GM11168 (cell line): ENCODE data around the gene ATP2C1.
"Not testable (repeated sequence)": the region's sequence is repeated elsewhere in the genome, so short reads cannot be mapped to it uniquely, and the experiment has no call there.

ENCODE experiments used
- in situ Hi-C: fragments of 300-500 bp; cut with MboI; formaldehyde crosslinking; loops from one replicate; pipeline ENCODE4 v1.12.0; 2022; ENCODE audit warnings: low sequenced_read_pairs; ENCODE audit not compliant: unreplicated experiment

Gene ATP2C1

DNA sequence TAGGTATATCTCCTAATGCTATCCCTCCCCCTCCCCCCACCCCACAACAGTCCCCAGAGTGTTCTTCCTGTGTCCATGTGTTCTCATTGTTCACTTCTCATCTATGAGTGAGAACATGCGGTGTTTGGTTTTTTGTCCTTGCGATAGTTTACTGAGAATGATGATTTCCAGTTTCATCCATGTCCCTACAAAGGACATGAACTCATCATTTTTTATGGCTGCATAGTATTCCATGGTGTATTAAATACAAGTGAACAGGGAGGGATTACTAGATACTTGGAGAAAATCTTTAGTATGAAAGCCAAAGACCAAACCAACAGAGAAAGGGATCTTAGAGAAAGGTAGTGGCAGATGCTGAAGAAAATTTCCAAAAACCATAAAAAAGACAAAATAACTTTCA is 78.7 kb downstream of the ATP2C1 start:
- in situ Hi-C loops, result not testable (repeated sequence)

DNA sequence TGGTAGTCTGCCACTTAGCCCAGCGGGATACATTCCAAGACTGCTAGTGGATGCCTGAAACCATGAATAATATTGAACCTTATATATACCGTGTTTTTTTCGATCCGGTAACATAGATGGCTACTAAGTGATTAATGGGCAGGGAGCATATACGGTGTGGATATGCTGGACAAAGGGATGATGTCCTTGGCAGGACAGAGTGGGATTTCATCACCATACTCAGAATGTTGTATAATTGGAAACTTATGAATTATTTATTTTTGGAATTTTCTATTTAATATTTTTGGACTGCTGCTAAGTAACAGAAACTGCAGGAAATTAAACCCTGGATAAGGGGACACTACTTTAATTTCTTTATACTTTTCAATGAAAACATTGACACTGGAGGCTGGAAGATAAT is 79.5 kb downstream of the ATP2C1 start:
- in situ Hi-C loops, result no loop called here

DNA sequence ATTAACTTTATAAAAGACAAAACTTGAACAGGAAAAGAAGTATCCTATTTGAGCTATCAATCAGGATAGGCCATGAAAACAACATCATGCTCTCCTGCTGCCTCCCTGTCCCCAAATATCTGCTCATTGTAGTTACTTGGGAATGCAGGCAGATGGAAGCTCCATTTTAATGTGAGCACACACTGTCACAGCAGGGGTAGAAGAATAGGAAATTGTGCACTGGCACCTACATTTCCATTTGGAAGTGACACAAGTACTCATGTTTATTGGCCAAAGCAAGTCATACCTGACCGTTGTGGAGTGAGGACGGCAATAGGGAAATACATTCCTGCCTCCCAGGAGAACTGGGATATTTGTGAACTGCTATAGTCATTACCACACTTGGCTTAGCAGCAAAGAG is 80.3 kb downstream of the ATP2C1 start:
- in situ Hi-C loops, result no loop called here

DNA sequence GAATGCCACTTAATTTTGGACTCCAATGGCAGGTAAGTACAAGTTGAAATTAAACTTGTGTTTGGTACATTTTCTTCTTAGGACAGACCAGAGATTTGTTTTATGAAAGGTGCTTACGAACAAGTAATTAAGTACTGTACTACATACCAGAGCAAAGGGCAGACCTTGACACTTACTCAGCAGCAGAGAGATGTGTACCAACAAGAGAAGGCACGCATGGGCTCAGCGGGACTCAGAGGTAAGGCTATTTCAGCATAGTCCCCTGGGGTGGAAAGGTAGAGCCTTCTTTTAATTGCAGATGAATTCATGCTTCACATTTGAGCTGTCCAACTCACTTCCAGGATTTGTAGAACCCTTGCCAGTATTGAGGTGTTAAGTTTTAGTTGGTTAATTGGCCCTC is 81.4 kb downstream of the ATP2C1 start:
- in situ Hi-C loops, result no loop called here

DNA sequence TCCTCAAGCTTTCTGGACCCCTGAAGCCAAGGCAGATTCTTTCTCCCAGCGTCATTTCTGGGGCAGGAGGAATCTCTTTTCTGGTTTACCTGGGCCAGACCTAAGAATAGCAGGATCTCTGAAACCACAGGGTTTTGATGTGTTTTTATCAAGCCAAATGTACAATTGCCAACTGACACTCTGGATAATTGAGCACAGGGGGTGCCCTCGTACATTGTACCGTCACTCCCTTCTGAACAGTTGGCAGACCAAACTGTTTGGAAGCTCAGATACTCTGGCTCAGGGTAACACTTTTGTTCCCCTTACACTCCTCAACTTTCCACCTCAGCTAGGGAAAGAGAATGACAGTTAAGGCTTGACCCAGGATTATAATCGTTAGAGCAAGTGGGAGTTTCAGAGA is 82.8 kb downstream of the ATP2C1 start:
- in situ Hi-C loops, result no loop called here

DNA sequence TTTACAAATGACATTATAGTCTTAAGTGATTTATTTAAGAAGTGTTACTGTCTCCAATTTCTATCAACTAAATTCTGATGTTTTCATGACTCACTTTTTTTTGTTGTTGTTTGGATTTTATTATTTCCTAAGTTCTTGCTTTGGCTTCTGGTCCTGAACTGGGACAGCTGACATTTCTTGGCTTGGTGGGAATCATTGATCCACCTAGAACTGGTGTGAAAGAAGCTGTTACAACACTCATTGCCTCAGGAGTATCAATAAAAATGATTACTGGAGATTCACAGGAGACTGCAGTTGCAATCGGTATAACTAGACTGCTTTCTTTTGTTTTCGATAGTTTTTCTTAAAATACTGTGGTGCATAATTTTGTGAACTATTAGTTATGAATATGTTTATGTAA is 85.2 kb downstream of the ATP2C1 start:
- in situ Hi-C loops, result no loop called here

DNA sequence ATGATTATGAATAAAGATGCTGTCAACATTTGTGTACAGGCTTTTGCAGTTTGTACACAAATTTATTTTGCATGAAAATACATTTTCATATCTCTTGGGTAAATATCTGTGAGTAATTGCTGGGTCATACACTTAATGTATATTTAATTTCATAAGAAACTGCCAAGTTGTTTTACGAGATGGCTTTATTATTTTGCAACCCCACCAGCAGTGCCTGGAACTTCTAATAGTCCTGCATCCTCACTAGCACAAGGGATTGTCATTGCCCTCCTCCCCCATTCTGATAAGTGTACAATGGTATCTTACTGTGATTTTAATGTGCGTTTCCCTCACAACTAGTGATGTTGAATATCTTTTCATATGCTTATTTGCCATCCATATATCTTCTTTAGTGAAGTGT is 87.6 kb downstream of the ATP2C1 start:
- in situ Hi-C loops, result no loop called here

DNA sequence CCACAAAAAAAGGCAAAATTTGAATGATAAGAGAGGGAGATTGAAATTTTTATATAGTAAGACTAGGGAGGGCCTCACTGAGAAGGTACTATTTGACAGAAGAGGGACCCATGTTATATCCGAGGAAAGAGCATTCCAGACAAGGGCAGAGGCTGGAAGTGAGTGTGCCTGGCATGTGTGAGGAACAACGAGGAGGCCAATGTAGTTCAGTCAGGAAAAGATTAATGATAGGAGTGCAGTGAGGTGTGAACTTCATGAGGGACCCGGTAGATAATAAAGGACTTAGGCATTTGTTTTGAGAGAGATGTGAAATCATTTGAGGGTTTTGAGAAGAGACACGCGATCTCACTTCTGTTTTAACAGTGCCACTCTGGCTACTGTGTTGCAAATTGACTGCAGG is 96.4 kb downstream of the ATP2C1 start:
- in situ Hi-C loops, result no loop called here

DNA sequence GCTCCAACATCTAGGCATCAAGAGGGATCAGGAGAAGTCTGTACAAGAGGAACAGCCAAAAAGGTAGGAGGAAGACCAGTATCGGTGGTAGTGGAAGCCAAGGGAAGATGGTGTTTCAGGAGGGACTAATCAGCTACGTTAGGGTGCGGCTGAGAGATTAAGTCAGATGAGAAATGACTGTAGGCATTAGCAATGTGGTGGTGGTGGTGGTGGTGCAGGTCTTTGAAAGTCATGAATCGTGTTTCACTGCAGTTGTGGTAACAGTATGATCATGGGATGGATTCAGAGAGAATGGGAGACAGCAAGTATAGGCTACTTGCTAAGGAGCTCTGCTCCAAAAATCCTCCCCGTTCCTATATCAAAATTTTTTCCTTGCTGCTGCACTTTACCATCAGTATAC is 97.2 kb downstream of the ATP2C1 start:
- in situ Hi-C loops, result no loop called here

DNA sequence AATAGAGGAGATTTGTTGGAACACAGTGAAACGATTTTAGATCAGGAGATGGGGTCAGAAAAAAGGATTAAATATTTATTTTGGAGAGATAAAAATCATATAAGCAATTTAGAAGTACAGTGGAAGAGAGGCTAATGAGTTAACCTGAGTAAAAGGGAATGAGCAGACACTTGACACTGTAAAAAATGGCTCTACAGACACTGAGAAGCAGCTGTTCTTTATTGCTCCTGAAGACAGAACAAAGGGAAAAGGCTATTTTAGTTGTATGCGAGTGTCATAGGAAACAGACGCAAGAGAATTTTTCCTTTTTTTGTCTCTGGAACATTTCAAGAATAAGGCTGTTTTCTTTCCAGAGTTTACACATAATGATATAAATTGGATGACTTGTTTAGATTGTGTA is 98.5 kb downstream of the ATP2C1 start:
- in situ Hi-C loops, result no loop called here

DNA sequence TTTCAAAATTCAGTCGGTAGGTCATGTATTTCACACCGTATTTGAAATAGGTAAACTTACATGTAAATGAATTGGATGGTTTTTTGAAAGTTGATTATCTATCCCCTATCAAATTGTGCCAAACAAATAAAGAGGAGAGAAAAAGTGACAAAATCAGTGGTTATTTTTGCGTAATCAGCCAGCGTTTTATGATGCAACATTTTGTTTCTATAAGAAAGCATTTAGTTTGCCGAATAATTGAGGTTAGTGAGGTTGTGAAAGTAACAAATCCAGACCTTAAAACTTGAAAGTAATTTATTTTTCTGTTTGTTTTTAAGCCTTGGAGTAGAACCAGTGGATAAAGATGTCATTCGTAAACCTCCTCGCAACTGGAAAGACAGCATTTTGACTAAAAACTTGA is 103.4 kb downstream of the ATP2C1 start:
- in situ Hi-C loops, result no loop called here

DNA sequence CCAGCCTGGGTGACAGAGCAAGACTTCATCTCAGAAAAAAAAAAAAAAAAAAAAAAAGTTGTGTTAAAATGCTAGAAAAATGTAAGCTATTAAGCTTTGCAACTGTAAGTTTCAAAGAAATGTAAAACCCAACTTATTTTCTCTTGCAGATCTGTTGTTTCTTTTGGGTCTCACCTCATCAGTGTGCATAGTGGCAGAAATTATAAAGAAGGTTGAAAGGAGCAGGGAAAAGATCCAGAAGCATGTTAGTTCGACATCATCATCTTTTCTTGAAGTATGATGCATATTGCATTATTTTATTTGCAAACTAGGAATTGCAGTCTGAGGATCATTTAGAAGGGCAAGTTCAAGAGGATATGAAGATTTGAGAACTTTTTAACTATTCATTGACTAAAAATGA is 107.2 kb downstream of the ATP2C1 start:
- in situ Hi-C loops, result no loop called here

DNA sequence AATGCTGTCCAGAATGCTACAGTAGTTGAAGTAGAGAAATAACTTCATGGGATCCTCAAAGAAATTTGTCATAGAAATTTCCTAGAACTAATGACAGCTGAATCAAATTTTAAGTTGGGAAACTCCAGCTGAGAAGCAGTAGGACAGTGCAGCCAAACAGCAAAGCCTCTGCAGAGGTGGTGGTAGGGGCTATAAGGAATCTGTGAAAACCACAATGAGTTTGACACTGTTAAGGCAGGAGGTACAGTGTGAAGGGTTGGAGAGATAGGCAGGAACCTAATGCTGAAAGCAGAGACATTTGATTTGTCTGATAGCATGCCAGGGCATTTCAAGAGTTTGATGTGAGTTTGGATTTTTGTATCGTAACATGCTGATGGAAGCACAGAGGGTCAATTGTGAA is 110.7 kb downstream of the ATP2C1 start:
- in situ Hi-C loops, result no loop called here

DNA sequence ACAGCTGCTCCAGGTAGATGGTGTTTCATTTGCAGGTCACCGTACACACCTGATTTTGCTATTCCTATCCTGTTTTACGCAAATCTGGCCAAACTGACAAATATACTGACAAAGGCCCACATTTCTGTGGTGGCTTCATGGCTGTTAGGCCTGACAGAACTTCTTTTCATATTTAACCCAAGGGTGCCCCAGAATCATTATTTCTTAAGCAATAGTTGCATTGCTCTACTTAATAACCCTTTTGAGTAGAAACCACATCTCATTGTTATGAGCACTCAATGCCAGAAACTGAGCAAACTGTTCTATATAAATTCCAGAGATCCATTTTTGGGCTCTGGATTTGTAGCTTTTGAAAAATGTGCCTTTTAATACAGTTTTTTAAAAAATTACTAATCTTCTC is 113.4 kb downstream of the ATP2C1 start:
- in situ Hi-C loops, result no loop called here

DNA sequence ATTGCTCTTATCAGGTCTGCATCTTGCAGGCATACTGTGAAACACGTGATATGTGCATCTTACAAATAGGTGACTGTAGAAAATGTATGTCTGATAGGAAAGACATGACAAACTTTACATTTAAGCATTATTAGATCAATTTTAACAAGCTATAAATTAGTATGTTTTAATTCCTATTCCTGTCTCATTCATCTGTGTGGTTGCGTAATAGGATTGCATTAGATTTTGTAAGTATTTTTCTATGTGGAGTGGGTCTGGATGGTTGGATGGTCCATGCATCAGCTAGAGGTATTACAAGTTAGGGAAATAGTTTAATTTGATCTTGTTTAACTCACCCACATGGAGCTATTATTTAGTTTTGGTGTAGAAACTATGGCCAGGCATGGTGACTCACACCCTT is 113.9 kb downstream of the ATP2C1 start:
- in situ Hi-C loops, result no loop called here

DNA sequence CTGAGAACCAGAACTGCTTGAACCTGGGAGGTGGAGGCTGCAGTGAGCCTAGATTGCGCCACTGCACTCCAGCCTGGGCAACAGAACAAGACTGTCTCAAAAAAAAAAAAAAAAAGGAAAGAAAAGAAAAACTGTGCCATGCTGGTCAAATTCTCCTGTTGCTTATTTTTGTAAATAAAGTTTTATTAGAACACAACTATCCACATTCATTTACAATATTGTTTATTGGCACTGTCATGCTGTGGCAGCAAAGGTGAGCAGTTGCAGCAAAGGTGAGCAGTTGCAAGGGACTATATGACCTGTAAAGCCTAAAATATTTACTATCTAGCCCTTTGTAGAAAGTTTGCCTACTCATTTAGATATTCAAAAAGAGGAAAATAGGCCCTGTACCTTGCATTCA is 114.4 kb downstream of the ATP2C1 start:
- in situ Hi-C loops, result no loop called here

DNA sequence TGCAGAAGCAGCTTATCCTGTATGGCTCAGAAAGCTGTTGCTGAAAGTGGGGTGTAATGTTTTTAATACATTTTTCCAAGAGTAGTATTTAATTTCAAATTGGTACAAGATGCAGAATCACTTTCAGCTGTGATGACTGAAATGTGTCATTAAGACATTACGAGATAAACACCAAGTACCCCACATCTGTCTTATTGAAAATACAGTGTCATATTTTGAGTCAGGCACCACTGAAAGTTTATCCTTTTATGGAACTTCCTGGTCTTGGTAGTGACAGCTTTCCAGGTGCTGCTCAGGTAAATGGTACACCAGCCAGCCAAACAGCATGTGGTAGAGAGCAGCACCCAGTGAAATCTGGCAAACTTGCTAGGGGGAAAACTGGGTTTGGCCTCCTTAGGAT is 115.8 kb downstream of the ATP2C1 start:
- in situ Hi-C loops, result no loop called here

DNA sequence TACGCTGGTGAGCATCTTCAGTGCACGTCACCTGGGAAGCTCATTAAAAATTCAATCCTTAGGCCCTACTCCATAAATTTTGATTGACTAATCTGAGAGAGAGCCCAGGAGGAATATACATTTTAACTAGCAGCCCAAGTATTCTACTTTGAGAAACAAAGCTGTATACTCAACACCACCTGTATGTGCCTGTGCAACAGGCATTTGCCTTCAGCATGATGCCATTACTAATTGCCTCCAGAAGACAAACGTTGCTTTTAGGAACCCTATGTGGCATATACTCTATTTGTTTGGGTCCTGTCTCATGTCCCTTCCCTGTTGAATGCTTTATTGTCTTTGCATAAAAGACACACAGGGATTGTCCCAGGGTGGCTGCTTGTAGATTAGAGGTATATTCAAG is 125.1 kb downstream of the ATP2C1 start:
- in situ Hi-C loops, result no loop called here

DNA sequence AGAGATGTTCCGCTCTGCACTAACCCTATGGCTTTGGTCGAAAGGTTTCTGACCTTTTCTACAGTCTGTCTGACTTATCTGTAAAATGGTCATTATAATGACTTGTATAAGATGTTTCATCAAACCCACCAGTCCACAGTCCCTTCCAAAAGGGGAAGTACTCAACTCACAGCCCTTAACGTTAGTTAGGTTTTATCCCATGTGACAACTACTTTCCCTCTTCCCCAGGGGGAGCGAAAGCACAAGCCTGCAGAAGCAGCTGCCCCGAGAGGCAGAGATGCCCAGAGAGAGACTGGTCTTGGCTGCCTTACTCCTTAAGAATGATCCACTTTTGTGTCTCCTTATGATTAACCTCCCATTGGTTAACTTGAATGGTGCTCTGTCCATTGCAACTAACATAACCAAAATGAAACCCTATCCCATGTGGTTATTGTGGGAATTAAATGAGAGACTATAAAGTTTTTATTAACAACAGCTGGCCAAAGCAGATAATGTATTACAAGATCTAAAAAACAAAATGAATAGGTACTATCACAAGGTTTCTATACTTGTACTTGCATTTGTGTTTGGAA is 126.3 kb downstream of the ATP2C1 start:
- in situ Hi-C loops, result no loop called here

DNA sequence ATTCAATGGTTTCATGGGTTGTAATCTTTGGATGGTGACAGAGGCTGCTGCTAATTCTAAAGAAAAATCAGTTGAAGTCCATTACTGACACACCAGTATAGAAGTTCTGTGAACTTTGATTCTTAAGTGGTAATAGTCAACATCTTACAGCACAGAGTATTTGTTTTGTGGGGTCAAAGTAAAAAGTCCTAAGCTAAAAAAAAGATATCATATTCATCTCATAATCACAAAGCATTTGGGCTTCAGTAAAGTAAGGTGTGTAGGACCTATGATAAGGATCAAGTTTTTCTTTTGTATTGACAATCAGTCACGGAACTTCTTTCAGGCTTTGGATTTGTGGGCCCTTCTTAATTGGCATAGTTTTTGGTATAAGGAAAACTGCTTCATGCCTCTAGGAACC is 131.7 kb downstream of the ATP2C1 start:
- in situ Hi-C loops, result loop anchor here (25.0 kb wide), 1 partner anchor 987 kb away; no protein-coding TSS in a partner anchor

DNA sequence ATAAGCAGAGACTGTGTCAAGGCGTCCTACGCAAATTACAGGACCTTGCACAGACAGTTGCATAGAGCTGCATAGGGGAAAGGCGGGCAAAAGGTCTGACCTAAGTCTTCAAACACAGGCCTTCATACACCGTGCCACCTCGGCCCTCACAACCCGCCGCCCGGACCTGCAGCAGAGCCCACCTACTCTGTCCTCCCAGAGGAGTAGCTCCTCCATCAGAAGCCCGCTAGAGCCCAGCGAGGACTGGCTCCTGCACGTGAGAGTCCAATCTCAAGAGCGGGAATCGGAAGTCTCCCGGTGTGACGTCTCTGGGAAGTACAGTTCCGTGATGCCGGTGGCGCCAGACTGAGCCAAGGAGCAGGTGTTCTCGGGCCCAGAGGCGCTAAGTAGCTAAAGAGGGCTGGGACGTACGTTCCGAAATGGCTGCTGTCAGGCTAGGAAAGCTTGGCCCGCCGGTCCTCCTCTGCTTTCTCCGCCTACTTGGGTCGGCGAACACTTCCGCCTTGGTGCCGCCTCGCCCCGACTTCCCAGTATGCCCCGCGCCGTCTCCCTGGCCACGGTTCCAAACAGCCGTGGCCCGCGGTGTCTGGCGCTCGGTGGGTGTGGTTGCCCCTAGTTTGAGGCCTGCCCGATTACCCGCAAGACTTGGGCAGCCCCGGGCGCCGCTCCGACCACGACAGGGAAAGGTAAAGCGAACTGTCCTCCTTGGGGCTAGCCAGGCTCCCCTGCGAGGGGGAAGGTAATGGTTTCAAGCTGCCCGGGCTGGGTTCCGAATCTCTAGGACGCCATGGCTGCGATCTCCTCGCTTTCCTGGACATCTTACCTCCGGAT is 132.7 kb downstream of the ATP2C1 start, which contains the start of the genes ASTE1 and NEK11:
TSS of gene ASTE1 (minus strand) at position 505 of the 831 bp plus-strand sequence. CDS start 1,519 bp downstream, outside the sequence.
TSS of gene NEK11 (plus strand) at position 557 of the 831 bp plus-strand sequence. CDS start 2,832 bp downstream, outside the sequence.
- in situ Hi-C loops, result loop anchor here (25.0 kb wide), 1 partner anchor 986 kb away; no protein-coding TSS in a partner anchor

DNA sequence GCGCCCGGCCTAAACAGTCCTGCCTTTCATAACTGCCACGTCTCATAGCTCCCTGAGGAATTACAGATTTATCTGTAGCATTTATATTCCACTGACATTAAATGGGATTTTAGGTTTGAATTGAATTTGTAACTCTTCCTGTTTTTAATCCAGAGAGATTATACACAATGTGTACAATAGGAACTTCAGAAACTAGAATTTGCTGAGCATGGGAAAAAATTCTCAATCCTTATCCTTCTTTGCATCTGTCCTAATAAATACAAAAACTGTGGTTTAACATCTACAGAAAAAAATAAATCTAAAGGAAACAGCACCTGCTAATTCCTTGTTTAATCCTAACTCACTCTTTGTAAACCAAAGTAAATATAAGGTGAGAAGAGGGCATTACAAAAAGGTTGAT is 135.0 kb downstream of the ATP2C1 start:
- in situ Hi-C loops, result loop anchor here (25.0 kb wide), 1 partner anchor 983 kb away; no protein-coding TSS in a partner anchor
